RWPE2 (cell line): ENCODE measurements around the gene SSBP3.

ENCODE experiments used
- ATAC-seq: fragments of 200-7000 bp; cut with Tn5 transposase; 3 replicates; pipeline ENCODE4 v1.9.1; 2021; ENCODE audit warnings: low read depth
- DNase-seq: peaks from one replicate; pipeline ENCODE4 v3.0.0-alpha.2; 2020; ENCODE audit warnings: low spot score
- H3K27ac ChIP-seq: fragments of 450-650 bp; 2 replicates; pipeline ENCODE4 v1.5.1; 2017; ENCODE audit warnings: mild to moderate bottlenecking; ENCODE audit not compliant: poor library complexity, severe bottlenecking
- H3K27me3 ChIP-seq: fragments of 250-450 bp; sonication (Bioruptor Pico); 2 replicates; pipeline ENCODE4 v1.5.1; 2021; ENCODE audit warnings: mild to moderate bottlenecking, moderate library complexity; ENCODE audit not compliant: insufficient read depth, poor library complexity, severe bottlenecking
- H3K36me3 ChIP-seq: fragments of 250-450 bp; sonication (Bioruptor Pico); 2 replicates; pipeline ENCODE4 v1.5.1; 2020; ENCODE audit warnings: low read depth, mild to moderate bottlenecking, moderate library complexity
- H3K4me1 ChIP-seq: fragments of 250-450 bp; sonication (Bioruptor Pico); 2 replicates; pipeline ENCODE4 v1.5.1; 2021; ENCODE audit warnings: mild to moderate bottlenecking, moderate library complexity; ENCODE audit not compliant: insufficient read depth, poor library complexity, severe bottlenecking
- H3K4me3 ChIP-seq: fragments of 250-450 bp; sonication (Bioruptor Pico); 2 replicates; pipeline ENCODE4 v1.5.1; 2021; ENCODE audit warnings: mild to moderate bottlenecking, moderate library complexity; ENCODE audit not compliant: severe bottlenecking
- H3K9me3 ChIP-seq: fragments of 250-450 bp; sonication (Bioruptor Pico); 2 replicates; pipeline ENCODE4 v1.5.1; 2021; ENCODE audit warnings: mild to moderate bottlenecking, moderate library complexity; ENCODE audit not compliant: severe bottlenecking
- TF ChIP-seq, protein P1 (sequence below): fragments of 450-650 bp; IDR thresholded peaks from one replicate; pipeline ENCODE4 v1.5.1; 2017; ENCODE audit warnings: mild to moderate bottlenecking, moderate library complexity; ENCODE audit not compliant: poor library complexity, severe bottlenecking

SSBP3 gene

DNA sequence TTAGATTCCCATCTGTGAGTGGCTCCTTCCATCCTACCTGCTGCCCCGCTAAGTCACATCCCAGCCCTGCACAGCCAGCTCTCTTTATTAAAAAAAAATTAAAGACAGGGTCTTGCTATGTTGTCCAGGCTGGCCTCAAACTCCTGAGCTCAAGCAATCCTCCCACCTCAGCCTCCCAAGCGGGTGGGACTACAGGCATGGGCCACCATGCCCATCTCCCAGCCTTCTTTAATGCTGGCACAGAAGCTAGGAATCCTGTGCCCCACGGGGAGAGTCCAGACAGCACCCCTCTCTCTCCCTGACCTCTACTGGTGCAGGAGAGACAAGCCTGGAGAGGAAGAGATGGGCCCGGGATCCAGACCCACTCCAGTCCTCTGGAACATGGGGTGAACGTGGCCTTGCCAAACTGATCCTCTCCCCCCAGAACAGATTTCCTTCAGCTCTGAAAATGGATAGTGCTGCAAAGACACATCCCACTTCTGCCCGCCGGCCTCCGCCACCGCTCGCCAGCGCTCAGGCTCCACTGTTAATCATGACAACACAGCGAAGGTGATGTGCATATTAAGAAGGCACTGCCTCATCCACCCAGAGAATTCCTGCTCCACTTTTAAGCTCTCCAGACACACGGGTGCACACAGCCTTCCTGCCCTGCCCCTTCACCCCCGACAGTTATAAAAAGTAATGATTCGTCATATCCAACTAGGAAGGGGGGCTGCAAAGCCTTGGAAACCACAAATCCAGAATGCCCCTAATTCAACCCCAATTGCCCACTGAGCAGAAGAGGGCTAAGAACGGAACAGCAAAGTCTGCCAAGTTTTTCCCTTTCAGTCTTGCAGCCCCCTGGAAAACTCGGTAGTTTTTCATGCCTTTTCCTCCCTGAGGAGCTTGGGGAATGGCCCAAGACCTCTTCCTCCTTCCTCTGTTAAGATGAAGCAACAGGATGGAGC, 138.1 kb downstream of the SSBP3 start:
- peaks cover 7% of the 10 kb centered on the region for H3K4me1 ChIP-seq
- H3K4me3 ChIP-seq: no peak overlapping the region
- TF ChIP-seq, protein P1, sequence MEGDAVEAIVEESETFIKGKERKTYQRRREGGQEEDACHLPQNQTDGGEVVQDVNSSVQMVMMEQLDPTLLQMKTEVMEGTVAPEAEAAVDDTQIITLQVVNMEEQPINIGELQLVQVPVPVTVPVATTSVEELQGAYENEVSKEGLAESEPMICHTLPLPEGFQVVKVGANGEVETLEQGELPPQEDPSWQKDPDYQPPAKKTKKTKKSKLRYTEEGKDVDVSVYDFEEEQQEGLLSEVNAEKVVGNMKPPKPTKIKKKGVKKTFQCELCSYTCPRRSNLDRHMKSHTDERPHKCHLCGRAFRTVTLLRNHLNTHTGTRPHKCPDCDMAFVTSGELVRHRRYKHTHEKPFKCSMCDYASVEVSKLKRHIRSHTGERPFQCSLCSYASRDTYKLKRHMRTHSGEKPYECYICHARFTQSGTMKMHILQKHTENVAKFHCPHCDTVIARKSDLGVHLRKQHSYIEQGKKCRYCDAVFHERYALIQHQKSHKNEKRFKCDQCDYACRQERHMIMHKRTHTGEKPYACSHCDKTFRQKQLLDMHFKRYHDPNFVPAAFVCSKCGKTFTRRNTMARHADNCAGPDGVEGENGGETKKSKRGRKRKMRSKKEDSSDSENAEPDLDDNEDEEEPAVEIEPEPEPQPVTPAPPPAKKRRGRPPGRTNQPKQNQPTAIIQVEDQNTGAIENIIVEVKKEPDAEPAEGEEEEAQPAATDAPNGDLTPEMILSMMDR: no peak
- no peaks in the 10 kb centered on the region for H3K27me3 ChIP-seq
- H3K36me3 ChIP-seq: no peaks in the 10 kb centered on the region
- DNase-seq: no peak
- H3K9me3 ChIP-seq: no peaks in the 10 kb centered on the region
- no peak overlapping the region for H3K27ac ChIP-seq
- no peak for ATAC-seq

DNA sequence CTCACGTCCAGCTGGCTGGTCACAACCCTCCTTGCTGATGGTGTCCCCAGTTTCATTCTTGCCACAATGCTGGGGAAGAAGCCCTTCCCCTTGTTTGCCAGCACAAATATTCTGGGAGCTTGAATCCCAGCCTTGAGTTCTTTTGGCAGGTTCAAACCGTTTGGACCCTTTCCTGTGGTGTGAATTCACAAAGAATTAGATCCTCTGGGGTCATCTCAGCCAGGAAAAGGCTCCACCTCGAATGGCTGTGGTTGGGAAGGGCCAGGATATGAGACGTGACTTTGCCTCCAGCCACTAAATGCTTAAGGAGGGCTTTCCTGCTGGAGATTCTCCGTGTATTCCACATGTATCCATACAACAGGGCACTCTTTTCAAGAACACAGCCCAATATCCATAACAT, 139.3 kb downstream of the SSBP3 start:
- ATAC-seq: no peak
- no peak overlapping the region for H3K4me3 ChIP-seq
- no peaks in the 10 kb centered on the region for H3K4me1 ChIP-seq
- no peaks in the 10 kb centered on the region for H3K36me3 ChIP-seq
- H3K27me3 ChIP-seq: no peaks in the 10 kb centered on the region
- H3K27ac ChIP-seq: no peak overlapping the region
- DNase-seq: no peak
- TF ChIP-seq, protein P1: no peak
- H3K9me3 ChIP-seq: no peaks in the 10 kb centered on the region

DNA sequence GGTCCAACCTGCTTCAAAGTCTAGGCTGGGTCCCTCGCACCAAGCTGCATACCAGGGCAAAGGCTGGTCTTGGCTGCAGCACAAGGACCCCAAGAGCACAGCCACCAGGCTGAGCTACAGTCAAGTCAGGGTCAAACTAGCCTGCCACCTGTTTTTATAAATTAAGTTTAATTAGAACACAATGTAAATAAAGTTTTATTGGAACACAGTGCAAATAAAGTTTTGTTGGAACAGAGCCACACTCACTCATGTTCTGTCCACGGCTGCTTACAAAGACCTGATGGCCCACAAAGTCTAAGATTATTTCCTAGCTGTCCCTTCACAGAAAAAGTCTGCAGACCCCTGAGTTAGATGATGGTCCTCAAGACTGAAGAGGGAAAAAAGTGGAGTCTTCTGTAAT, 140.0 kb downstream of the SSBP3 start:
- H3K9me3 ChIP-seq: no peaks in the 10 kb centered on the region
- TF ChIP-seq, protein P1: no peak
- no peak overlapping the region for H3K4me3 ChIP-seq
- H3K36me3 ChIP-seq: no peaks in the 10 kb centered on the region
- no peak for DNase-seq
- no peaks in the 10 kb centered on the region for H3K27me3 ChIP-seq
- ATAC-seq: no peak
- no peaks in the 10 kb centered on the region for H3K4me1 ChIP-seq
- H3K27ac ChIP-seq: no peak overlapping the region

DNA sequence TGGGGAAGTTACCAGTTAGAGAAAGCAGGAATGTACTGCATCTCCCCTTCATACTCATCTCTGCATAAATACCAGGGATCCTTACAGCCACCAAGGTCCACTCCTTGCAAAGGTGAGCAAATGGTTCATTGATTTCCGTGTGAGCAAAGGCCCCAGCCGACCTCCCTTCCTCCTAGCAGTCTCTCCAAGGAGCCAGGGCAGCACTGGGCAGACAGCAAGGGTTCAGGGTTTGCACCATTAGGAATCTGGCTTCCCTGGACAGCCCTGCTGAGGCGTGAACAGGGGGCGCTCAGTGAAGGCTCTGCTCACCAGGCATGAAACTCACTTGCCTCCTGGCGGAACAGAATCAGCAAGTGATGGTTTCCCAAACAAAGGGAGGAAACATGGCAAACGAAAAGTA, 140.5 kb downstream of the SSBP3 start:
- Histone ChIP-seq H3K27me3 (no peaks in the 10 kb centered on the region), H3K27ac (no peak overlapping the region), H3K36me3 (no peaks in the 10 kb centered on the region), H3K4me1 (no peaks in the 10 kb centered on the region), H3K9me3 (no peaks in the 10 kb centered on the region), H3K4me3 (no peak overlapping the region)
- DNase-seq (no peak), ATAC-seq (no peak)
- TF ChIP-seq, protein P1: no peak

DNA sequence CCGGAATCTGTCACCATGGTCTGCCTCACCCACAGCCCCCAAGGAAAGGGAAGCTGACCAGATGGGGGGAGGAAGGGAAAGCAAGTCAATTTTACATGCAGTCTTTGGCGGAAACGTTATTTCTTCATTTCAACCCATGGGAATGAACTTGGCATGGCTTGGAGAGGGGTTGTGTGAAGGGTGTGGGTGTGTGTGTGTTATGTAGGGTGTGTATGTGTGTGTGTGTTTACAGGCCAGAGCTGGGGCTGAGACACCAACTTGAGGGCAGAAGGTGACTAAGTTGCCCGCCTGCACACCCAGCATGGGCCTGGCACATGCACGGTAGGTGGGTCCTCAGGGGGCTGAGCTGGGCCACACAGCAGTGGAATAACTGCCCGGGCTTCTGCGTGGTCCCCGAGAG, 141.1 kb downstream of the SSBP3 start:
- H3K9me3 ChIP-seq: no peaks in the 10 kb centered on the region
- no peak for ATAC-seq
- TF ChIP-seq, protein P1: no peak
- no peaks in the 10 kb centered on the region for H3K4me1 ChIP-seq
- no peak overlapping the region for H3K4me3 ChIP-seq
- DNase-seq: no peak
- no peaks in the 10 kb centered on the region for H3K36me3 ChIP-seq
- no peaks in the 10 kb centered on the region for H3K27me3 ChIP-seq
- no peak overlapping the region for H3K27ac ChIP-seq
